NCI-H526 (cell line): ENCODE results near the gene NAP1L4.

Source experiments
- DNase-seq, 2 experiments: peaks; one replicate each; lab custom pipeline; 2025; lab: John Stamatoyannopoulos, UW

Gene NAP1L4

DNA sequence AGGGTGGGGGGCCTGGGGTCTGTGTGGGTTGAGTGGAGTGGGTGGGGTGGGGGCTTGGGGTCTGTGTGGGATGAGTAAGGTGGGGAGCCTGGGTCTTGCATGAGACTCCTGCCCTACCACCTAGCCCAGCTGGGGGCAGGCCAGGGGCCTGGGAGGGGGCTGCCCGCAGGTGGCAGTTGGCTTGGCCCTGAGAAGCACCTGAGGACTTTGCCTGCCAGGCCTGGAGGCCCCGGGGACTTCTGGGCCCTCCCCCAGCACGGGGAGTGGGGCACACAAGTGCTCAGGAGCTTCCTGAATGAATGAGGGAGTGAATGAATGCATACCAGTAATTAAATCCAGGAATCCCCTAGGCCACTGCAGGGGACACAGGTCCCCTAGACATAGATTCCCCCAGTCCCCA, 69.5 kb downstream of the NAP1L4 start:
- DNase-seq = no peak

DNA sequence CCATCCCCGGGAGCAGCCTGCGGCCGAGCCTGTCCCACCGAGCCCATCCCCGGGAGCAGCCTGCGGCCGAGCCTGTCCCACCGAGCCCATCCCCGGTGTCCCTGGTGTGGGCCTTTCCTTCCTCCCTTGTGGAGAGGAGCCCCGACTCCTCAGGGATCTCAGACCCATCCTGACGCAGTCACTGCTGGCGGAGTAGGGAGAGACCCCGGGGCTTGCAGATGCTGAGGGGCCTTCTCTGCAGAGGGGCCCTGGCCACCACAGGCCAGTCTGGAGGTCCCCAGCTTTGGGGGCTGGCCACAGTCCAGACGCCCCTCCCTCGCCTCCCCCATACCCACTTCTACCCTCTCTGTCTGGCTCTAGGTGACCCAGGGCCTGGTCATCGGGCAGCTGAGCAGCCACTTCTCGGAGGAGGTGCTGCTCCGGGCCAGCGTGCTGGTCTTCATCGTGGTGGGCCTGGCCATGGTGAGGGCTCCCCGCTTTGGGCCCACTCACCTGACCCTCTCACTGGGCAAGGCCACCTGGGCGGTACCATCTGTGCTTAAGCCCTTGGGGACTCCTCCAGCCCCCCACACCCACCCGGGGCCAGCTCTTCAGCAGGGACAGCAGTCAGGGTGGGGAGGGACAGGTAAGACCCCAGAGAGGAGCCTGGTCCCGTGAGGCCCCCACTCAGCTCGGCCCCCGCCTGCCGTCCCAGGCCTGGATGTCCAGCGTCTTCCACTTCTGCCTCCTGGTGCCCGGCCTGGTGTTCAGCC, 70.2 kb downstream of the NAP1L4 start:
- no peak for DNase-seq

DNA sequence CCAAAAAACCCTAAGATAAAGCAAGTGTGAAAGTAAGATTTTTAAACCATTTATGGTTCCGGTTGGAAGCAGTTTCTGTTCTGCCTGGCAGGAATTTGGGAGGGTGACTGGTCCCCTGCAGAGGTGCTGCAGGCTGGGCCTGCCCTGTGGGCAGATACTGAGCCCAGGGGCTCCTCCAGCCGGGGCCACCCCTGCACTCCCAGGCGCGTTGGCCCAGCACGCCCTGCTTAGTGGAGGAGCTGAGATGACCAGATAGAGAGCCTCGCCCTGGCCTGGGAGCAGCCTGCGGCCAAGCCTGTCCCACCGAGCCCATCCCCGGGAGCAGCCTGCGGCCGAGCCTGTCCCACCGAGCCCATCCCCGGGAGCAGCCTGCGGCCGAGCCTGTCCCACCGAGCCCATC, 70.9 kb downstream of the NAP1L4 start:
- DNase-seq = no peak

DNA sequence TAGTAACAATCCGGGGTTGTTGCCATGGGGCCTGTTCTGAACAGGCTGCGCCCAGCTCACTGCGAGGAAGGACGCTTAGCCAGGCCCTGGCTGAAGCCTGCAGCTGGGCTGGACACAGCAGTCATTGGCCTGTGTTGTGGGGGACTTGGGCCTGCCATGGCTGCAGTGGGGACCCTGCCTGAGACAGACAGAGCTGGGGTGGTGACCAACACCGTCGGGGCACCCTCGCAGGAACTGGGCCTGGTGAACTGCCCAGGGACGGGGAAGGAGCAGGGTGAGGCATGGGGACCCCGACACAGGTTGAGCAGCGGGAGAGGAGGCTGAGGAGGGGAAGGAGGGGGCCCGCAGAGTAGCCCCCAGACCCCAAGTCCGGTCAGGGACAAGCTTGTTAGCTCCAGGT, 71.8 kb downstream of the NAP1L4 start:
- DNase-seq = no peak

- no peak for DNase-seq
Measured at GRCh38 chr11:2919837-2920236, 72.3 kb downstream of the NAP1L4 start.

DNA sequence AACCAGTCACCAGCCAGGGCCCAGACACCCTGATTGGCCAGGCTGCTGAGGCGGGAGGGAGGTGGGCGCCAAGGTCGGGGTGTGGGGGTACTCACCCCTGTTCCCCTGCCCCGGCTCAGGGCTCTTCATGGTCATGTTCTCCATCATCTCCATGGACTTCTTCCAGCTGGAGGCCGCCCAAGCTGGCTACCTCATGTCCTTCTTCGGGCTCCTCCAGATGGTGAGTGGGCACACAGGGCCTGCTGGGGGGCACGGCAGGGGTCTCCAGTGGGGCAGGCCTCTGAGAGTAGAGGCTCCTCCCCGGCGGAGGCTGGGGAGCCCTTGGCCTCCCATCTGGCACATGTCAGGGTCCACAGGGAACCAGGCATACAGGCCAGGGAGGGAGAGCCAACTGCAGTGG, 72.9 kb downstream of the NAP1L4 start:
- no peak for DNase-seq

GRCh38 chr11:2917842-2918490, 74.2 kb downstream of the NAP1L4 start:
- no peak for DNase-seq

GRCh38 chr11:2916892-2917645, 75.1 kb downstream of the NAP1L4 start:
- no peak for DNase-seq

DNA sequence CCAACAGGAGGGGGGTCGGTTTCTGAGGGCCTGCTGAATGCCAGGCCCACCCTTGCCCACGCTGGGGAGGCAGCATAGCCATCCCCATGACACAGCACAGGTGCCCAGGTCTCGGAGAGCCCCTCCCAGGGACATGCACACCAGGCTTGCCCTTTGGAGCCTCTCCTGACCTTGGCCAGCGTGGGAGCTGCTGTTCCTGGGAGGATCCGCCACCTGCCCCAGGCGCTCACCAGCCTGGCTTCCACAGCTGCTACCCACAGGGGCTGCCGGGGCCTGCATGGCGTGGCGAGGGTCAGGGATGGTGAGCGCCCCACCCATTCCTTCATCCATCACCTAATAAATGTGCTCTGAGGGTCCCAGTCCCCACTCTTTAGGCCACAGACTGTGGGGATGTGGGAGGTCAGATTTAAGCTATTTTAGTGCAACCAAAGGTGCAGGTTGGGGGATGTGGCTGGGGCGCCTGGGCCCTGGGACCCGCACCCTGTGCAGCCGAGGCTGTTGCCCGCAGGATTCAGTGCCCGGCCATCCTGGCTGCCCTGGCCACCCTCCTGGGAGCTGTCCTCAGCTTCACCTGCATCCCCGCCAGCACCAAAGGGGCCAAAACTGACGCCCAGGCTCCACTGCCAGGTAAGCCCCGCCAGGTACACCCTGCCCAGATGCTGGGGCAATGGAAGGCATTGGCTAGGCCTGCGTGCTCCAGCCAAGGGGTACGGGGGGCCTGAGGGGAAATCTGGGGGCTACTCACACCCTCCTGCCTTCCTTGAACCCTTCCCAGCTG, 75.8 kb downstream of the NAP1L4 start:
- no peak for DNase-seq

DNA sequence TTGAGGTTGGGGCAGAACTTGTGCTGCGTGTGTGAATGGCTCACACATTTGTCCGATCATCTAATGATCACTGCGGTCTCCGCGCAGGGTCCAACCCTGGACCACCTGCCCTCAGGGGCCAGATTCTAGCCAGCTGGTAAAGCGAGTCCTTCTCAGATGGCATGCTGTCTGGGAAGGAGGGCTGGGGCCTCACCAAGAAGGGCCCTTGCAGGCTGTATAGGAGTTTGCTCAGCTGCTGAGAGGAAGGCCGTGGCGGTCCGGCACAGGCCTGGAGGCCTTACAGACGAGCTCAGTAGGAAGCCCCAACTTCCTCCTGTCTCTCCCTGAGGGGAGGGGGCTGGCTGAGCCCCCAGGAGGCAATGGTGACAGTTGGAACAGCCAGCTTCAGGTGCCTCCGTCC, 76.7 kb downstream of the NAP1L4 start:
- DNase-seq = no peak

GRCh38 chr11:2914455-2915195, 77.5 kb downstream of the NAP1L4 start:
- DNase-seq = no peak

DNA sequence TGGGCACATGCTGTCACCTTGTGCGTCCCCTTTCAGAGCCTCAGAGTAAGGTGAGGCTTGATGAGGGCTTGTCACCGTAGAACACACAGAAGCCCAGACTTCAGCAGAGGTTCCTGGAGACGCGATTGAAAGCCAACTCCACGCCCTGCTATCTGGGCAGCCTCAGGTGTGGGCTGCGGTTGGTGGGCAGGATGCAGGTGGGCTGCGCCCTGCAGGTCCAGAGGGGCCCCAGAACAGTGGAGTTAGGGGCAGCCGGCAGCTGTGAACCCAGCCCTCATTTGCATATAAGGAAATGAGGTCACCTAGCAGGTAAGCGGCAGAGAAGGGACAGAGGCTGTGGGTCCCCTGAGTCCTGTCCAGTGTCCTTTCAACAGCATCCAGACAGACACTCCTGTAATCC, 78.4 kb downstream of the NAP1L4 start:
- peak; percentile 49 to 73 for DNase-seq

DNA sequence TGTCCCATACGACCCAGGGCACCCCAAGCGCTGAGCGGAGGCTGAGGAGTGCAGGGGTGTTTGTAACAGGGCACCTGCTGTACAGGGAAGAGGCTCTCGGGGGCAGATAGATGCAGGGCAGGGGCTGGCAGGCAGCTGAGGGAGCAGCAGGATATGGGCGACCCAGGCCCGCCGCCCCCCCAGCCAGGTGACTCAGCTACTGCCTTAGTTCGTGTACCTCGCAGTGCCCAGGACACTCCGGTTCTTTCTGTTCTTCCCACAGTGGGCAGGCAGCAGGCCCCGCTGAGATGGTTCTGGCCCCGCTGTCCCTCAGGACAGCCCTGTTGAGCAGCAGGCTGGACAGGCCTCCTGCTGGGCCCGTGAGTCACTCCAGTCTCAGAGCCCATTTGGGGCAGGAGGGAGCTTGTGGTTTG, 79.1 kb downstream of the NAP1L4 start:
- no peak for DNase-seq

DNA sequence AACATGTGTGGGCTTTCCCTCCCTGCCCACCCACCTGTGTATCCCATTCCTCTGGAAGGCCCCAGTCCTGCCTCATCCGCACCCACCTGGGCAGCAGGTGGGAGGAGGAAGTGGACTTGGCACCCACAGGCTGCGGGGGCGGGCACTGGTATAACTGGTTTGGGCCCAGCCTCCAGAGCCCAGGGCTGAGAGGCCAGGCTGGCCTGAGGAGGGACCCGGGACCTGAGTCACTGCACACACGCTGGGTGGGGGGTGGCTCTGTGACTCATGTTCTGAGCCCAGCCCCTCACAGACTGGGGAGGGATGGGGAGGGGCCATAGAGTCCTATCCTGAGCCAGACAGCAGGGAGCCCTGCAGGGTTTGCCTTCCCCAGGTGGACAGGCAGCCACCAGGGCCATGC, 79.6 kb downstream of the NAP1L4 start:
- DNase-seq = peak in 1 of 2 experiments; percentile 67

DNA sequence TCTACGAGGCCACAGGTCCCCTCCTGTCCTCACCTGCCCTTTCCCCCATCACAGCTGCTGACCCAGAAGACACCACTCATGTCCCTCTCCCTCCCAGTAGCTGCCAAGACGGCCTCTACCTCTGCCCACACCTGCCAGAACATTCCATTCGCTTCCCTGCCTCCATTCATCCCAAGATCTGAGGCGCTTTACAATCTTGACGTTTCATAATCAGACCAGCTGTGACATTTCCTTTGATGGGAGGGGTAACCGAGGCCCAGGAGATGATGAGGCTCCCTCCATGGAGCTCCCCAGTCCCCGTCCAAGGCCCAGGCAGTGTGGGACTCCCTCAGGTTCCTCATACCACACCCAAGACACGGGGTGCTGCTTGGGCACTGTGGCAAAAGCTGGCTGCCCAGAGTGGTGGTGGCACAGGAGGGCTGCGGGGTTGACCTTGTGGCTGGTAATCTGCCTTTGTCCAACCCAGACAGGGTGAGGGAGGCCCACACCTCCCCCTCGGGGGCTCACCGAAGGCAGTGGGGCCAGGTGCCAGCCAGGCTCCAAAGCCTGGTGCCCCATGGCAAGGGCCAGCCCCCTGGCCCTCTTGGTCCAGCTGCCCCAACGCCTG, 80.2 kb downstream of the NAP1L4 start:
- DNase-seq = no peak

DNA sequence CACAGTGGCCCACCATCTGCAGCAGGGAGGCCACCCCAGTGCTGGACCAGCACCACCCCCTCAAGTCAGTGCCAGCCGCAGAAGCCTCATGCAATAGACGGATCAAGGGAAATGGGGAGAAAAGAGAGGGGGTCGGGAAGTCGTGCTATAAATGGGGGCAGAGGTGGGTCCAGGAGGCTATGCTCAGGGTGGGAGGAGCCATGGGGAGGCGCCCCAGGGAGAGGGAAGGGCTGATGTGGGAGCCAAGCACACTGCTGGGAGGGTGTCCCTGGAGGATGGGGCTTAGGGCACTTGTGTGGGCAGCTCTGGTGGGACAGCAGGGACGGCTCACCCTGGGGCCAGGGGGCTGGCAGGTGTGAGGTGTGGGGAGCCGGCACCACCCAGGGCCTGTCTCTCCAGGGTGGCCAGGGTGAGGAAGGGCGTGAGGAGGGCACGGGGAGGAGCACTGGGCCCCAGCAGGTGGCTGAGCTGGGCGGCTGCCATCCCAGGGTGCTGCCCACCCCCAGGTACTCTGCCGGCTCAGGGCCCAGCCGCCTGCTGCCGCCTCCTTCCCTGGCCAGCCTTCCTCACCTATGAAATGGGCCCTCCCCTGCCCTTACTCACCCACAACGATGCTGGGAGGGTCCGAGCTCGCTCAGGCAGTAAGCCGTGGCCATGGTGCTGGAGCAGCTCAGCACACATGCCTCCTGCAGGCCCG, 80.9 kb downstream of the NAP1L4 start:
- DNase-seq = no peak

DNA sequence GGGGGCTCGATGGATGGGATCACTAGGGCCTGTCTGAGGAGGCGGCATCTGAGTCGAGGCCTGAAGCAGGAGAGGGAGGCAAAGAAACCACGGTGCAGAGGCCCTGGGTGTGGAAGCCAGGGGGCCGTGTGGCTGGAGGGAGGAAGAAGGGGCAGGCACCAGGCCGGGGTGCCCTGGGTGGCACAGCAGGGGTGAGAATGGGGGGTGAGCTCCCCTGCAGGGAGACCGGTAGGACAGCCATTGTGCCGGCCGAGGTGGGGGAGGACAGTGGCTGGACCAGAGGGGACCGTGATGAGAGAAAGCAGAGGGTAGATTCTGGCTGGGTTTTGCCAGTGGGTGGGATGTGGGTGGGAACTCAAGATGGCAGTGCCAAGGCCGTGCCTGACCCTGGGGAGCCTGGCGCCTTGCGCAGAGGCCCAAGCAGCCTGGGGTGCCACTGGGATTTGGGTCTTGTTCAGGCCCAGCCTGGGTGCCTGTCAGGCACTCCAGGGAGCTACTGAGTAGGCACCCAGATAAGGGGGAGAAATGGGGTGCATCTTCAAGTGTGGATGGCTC, 81.7 kb downstream of the NAP1L4 start:
- no peak for DNase-seq

GRCh38 chr11:2909133-2909902, 82.8 kb downstream of the NAP1L4 start:
- DNase-seq = no peak

DNA sequence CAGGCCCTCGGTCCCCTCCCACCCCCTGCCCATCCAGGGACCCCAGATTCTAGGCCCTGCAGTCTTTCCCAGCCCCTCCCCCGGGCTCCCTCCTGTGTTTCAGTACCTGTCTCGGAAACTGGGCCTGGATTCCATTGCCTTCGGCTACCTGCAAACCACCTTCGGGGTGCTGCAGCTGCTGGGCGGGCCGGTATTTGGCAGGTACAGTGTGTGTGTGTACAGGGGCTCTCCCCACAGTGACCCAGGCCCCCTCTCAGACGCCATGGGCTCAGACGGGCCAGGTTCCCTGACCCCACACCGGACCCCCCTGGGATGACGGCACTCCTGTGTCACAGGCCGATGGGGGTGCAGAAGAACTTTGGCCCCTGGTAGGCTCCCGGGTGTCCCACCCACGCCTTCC, 84.0 kb downstream of the NAP1L4 start:
- DNase-seq = no peak
